HG02588 (cell line): Measurements from ENCODE around the gene PLXNA1.

ENCODE experiments used
- ATAC-seq: cut with Tn5 transposase; IDR thresholded peaks from one replicate; pipeline ENCODE4 v1.9.1; 2021; ENCODE audit warnings: mild to moderate bottlenecking, moderate library complexity; ENCODE audit not compliant: unreplicated experiment

PLXNA1 gene

GRCh38 chr3:126982471-126983175 is at the start of gene PLXNA1:
PLXNA1 (plus strand) TSS chr3:126983115; CDS start chr3:126988594, 5,479 bp downstream.
- peak; percentile 64 for ATAC-seq

GRCh38 chr3:126934031-126934531 is 48.8 kb upstream of the PLXNA1 start:
- ATAC-seq = no peak

- no peak for ATAC-seq
Observed at GRCh38 chr3:126934991-126935390, 47.9 kb upstream of the PLXNA1 start.

GRCh38 chr3:126935756-126936509 is 47.0 kb upstream of the PLXNA1 start:
- ATAC-seq = no peak

GRCh38 chr3:126936853-126937425 is 46.0 kb upstream of the PLXNA1 start:
- no peak for ATAC-seq

- ATAC-seq = no peak
Observed at GRCh38 chr3:126937533-126937932, 45.4 kb upstream of the PLXNA1 start.

- no peak for ATAC-seq
Observed at GRCh38 chr3:126937973-126938372, 44.9 kb upstream of the PLXNA1 start.

GRCh38 chr3:126938520-126939337 is 44.2 kb upstream of the PLXNA1 start:
- ATAC-seq = no peak

GRCh38 chr3:126939338-126939718 is 43.6 kb upstream of the PLXNA1 start:
- no peak for ATAC-seq

- ATAC-seq = no peak
Observed at GRCh38 chr3:126939733-126940132, 43.2 kb upstream of the PLXNA1 start.

GRCh38 chr3:126941721-126942270 is 41.1 kb upstream of the PLXNA1 start:
- no peak for ATAC-seq

- ATAC-seq = no peak
Observed at GRCh38 chr3:126944089-126944965, 38.6 kb upstream of the PLXNA1 start.

GRCh38 chr3:126945171-126945721 is 37.7 kb upstream of the PLXNA1 start:
- ATAC-seq = no peak

GRCh38 chr3:126945891-126946290 is 37.0 kb upstream of the PLXNA1 start:
- ATAC-seq = no peak

GRCh38 chr3:126946405-126946804 is 36.5 kb upstream of the PLXNA1 start:
- ATAC-seq = no peak

- ATAC-seq = no peak
Observed at GRCh38 chr3:126947429-126947828, 35.5 kb upstream of the PLXNA1 start.

- ATAC-seq = no peak
Observed at GRCh38 chr3:126948980-126949535, 33.9 kb upstream of the PLXNA1 start.

- ATAC-seq = no peak
Observed at GRCh38 chr3:126951561-126951960, 31.4 kb upstream of the PLXNA1 start.
